Measurements from ENCODE around the gene ANO6. TPM values are rescaled to one million over a fixed set of nuclear protein-coding genes. Genes with fewer than 3 reads are reported as not detected.
A peak's percentile ranks its signal among the peaks of the same experiment; 100 is the strongest.

Gene ANO6
- total and polyA plus RNA-seq, 4 donors: 18.6 to 52.3 (median 29.1) TPM

DNA sequence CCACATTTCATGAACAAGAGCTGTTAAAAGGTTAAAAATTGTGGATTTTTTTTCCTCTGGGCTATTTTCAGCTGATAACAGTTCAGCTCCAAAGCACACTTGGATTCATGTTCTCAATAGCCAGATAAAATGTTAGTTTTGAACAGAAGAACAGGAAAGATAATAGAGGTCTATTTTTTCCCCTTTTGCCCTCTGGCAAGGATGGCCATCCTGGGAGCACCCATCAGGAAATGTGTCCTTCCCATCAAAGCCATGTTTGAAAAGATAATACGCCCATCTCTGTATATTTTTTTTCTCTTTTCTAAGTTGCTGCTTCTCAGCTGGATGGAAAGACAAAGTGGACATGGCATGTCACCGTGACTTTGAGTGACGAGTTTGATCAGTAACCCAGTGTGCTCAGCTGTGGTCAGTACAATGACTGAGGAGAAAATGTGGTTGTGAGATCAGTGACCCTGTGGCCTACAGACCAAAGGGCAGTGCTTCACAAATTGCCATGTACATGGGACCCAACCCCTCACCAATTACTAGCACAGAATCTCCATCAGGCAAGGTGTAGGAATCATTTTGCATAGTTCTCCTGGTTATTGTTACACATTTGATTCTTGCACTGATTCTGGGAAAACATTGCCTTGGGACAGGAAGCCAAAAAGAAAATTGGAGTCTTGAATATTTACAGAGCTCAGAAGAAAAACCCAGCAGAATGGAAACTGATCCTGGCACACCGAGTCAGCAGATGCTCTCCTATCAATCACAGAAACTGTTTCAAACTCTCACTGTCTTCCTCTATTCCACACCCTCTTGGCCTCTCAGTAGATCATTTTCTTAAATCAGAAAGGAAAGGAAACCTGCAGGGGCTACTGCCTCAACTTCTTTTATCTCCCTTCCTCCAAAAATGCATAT is 64.3 kb downstream of the ANO6 start:
- no peak for DNase-seq (ENCODE audit: low spot score)
- Histone ChIP-seq H3K4me1 (ENCODE audit: control insufficient read depth in 4 of 4, insufficient read depth in 4 of 4, low read length in 3 of 4) (peaks cover 0 to 30% (median 15%) of the 10 kb centered on the region in 4 donors), H3K27ac (ENCODE audit: low read depth in 1 of 2, low read length in 2 of 2) (peak overlapping the region in 1 of 2 donors; percentile 9), H3K9me3 (ENCODE audit: control insufficient read depth in 4 of 4, low read length in 3 of 4) (no peaks in the 10 kb centered on the region), H3K9ac (ENCODE audit: low read depth in 1 of 2, low read length in 2 of 2) (no peak overlapping the region), H3K4me3 (ENCODE audit: low read depth in 1 of 3, low read length in 3 of 3) (no peak overlapping the region), H3K36me3 (ENCODE audit: control insufficient read depth in 4 of 4, insufficient read depth in 3 of 4, low read depth in 1 of 4, low read length in 3 of 4) (no peaks in the 10 kb centered on the region), H3K27me3 (ENCODE audit: control insufficient read depth in 4 of 4, insufficient read depth in 4 of 4, low read length in 3 of 4) (no peaks in the 10 kb centered on the region)
- WGBS: 44% methylated on average over 4 of the region's 4 CpGs
- no peak for TF ChIP-seq TAF1 (conservative IDR thresholded peaks at IDR 0.05)
- no peak for TF ChIP-seq FOXA1 (IDR thresholded peaks at IDR 0.05)
- peak; percentile 74 to 79 for TF ChIP-seq RXRA (IDR thresholded peaks at IDR 0.05)
- TF ChIP-seq GABPA (IDR thresholded peaks at IDR 0.05 in 1 of 2, conservative IDR thresholded peaks at IDR 0.05 in 1 of 2): no peak
- peak; percentile 96 for TF ChIP-seq HNF4A (conservative IDR thresholded peaks at IDR 0.05)
- TF ChIP-seq, protein P1, sequence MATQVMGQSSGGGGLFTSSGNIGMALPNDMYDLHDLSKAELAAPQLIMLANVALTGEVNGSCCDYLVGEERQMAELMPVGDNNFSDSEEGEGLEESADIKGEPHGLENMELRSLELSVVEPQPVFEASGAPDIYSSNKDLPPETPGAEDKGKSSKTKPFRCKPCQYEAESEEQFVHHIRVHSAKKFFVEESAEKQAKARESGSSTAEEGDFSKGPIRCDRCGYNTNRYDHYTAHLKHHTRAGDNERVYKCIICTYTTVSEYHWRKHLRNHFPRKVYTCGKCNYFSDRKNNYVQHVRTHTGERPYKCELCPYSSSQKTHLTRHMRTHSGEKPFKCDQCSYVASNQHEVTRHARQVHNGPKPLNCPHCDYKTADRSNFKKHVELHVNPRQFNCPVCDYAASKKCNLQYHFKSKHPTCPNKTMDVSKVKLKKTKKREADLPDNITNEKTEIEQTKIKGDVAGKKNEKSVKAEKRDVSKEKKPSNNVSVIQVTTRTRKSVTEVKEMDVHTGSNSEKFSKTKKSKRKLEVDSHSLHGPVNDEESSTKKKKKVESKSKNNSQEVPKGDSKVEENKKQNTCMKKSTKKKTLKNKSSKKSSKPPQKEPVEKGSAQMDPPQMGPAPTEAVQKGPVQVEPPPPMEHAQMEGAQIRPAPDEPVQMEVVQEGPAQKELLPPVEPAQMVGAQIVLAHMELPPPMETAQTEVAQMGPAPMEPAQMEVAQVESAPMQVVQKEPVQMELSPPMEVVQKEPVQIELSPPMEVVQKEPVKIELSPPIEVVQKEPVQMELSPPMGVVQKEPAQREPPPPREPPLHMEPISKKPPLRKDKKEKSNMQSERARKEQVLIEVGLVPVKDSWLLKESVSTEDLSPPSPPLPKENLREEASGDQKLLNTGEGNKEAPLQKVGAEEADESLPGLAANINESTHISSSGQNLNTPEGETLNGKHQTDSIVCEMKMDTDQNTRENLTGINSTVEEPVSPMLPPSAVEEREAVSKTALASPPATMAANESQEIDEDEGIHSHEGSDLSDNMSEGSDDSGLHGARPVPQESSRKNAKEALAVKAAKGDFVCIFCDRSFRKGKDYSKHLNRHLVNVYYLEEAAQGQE (IDR thresholded peaks at IDR 0.05): peak; percentile 34
- no peak for TF ChIP-seq FOXA2 (IDR thresholded peaks at IDR 0.05)
- TF ChIP-seq NR2F2 (IDR thresholded peaks at IDR 0.05): peak; percentile 65
- TF ChIP-seq, protein P2, sequence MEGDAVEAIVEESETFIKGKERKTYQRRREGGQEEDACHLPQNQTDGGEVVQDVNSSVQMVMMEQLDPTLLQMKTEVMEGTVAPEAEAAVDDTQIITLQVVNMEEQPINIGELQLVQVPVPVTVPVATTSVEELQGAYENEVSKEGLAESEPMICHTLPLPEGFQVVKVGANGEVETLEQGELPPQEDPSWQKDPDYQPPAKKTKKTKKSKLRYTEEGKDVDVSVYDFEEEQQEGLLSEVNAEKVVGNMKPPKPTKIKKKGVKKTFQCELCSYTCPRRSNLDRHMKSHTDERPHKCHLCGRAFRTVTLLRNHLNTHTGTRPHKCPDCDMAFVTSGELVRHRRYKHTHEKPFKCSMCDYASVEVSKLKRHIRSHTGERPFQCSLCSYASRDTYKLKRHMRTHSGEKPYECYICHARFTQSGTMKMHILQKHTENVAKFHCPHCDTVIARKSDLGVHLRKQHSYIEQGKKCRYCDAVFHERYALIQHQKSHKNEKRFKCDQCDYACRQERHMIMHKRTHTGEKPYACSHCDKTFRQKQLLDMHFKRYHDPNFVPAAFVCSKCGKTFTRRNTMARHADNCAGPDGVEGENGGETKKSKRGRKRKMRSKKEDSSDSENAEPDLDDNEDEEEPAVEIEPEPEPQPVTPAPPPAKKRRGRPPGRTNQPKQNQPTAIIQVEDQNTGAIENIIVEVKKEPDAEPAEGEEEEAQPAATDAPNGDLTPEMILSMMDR (IDR thresholded peaks at IDR 0.05; ENCODE audit: low read depth, low read length, missing input control): no peak
- TF ChIP-seq SP1 (IDR thresholded peaks at IDR 0.05): peak; percentile 66
- TF ChIP-seq, protein P3, sequence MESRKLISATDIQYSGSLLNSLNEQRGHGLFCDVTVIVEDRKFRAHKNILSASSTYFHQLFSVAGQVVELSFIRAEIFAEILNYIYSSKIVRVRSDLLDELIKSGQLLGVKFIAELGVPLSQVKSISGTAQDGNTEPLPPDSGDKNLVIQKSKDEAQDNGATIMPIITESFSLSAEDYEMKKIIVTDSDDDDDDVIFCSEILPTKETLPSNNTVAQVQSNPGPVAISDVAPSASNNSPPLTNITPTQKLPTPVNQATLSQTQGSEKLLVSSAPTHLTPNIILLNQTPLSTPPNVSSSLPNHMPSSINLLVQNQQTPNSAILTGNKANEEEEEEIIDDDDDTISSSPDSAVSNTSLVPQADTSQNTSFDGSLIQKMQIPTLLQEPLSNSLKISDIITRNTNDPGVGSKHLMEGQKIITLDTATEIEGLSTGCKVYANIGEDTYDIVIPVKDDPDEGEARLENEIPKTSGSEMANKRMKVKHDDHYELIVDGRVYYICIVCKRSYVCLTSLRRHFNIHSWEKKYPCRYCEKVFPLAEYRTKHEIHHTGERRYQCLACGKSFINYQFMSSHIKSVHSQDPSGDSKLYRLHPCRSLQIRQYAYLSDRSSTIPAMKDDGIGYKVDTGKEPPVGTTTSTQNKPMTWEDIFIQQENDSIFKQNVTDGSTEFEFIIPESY (IDR thresholded peaks at IDR 0.05): peak; percentile 21
- TF ChIP-seq, protein P4, sequence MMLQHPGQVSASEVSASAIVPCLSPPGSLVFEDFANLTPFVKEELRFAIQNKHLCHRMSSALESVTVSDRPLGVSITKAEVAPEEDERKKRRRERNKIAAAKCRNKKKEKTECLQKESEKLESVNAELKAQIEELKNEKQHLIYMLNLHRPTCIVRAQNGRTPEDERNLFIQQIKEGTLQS (IDR thresholded peaks at IDR 0.05): no peak
- TF ChIP-seq YY1 (IDR thresholded peaks at IDR 0.05): peak; percentile 40
- TF ChIP-seq EGR1 (IDR thresholded peaks at IDR 0.05; ENCODE audit: low read depth in 2 of 2): no peak
- TF ChIP-seq, protein P5, sequence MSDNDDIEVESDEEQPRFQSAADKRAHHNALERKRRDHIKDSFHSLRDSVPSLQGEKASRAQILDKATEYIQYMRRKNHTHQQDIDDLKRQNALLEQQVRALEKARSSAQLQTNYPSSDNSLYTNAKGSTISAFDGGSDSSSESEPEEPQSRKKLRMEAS (IDR thresholded peaks at IDR 0.05): no peak
- TF ChIP-seq JUND (IDR thresholded peaks at IDR 0.05): peak; percentile 20 to 48
- TF ChIP-seq RAD21 (IDR thresholded peaks at IDR 0.05): peak; percentile 11 to 40
- peak; percentile 78 for TF ChIP-seq HNF4G (IDR thresholded peaks at IDR 0.05)

Data from liver (tissue), 9 donors.